Thyroid gland (tissue), 4 donors: ENCODE results near the gene CD72.

ENCODE experiments used
- CTCF ChIP-seq, 6 experiments: fragments of 200-600 bp in 3 of 6; fragments of 450-650 bp in 3 of 6; sonication (generic) in 3 of 6; IDR thresholded peaks; one replicate each; pipeline ENCODE4 v1.5.1; 2016 to 2019; ENCODE audit warnings: antibody characterized with exemption in 6 of 6, mild to moderate bottlenecking in 2 of 6, inconsistent platforms in 1 of 6, moderate library complexity in 1 of 6
- POLR2A ChIP-seq, 2 donors: fragments of 450-650 bp; IDR thresholded peaks; one replicate each; pipeline ENCODE4 v1.6.1; 2017; ENCODE audit warnings: antibody characterized with exemption in 2 of 2, mild to moderate bottlenecking in 2 of 2, moderate library complexity in 1 of 2

- TF ChIP-seq CTCF (IDR thresholded peaks at IDR 0.05) (peak; percentile 31 to 70 (median 46)), POLR2A (IDR thresholded peaks at IDR 0.05) (no peak)
Measured at GRCh38 chr9:35611230-35611797, 6.9 kb downstream of the CD72 start.
